ENCODE data around the gene WDR75. TPM values are rescaled to one million over a fixed set of nuclear protein-coding genes. Genes with fewer than 3 reads are reported as not detected.

Gene WDR75
- polyA plus RNA-seq, 1 donor = 41.2 TPM

DNA sequence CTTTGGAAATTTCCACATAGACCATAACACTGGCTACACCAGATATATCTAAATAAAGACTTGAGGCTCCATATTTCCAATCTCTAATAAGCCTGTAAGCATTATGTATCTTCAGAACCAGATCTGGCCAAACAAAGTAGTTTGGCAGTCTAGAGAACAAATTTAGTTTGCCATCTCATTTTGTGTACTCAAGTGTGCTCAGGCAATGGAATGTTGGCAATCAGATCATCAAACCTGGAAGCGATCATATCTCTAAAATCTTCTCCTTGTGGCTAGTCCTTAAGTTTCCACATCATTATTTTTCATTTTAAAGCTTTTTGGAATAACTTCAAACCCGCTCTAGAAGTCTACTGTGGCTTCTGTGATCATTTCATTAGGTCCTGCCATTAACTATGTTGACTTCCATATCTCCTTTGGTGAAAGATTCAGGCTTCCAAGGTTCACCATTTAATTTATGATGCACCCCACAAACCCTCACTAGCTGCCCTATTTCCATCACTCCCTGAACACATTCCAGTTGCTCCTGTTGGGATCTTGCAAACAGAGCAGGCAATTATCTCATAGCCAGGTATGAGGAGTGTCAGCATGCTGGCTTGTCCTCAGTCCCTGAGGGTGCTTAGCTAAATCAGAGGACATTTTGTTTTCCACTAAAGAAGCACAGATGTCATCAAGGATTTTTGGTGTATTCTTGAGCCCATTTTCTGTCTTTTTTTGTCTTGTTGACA, 46.2 kb downstream of the WDR75 start:
- 100% methylated on average over 2 of the region's 2 CpGs for WGBS (ENCODE audit: insufficient coverage, low lambda C conversion rate)
- no peak overlapping the region for H3K4me3 ChIP-seq (ENCODE audit: low read length)
- no peaks in the 10 kb centered on the region for H3K36me3 ChIP-seq (ENCODE audit: control insufficient read depth, insufficient read depth, low read length)
- no peaks in the 10 kb centered on the region for H3K9me3 ChIP-seq (ENCODE audit: control insufficient read depth, low read depth, low read length)
- no peaks in the 10 kb centered on the region for H3K27me3 ChIP-seq (ENCODE audit: control insufficient read depth, insufficient read depth, low read length)
- peaks cover 3% of the 10 kb centered on the region for H3K4me1 ChIP-seq (ENCODE audit: control insufficient read depth, insufficient read depth, low read length)
- no peak overlapping the region for H3K27ac ChIP-seq (ENCODE audit: low read length)
- no peak for DNase-seq

DNA sequence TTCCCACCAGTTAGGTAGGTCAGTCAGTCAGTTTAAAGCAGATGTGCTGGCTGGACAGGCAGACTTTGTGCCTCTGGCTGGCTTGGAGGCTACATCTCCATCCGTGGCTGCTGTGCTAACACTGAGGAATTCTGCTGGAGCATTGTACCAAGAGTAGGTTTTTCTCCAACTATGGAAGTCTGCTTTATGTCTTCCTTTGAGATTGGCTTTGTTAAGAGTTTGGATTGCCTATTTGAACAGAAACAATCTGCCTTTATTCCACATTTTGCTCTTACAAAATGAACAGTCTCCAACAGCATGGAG, 46.7 kb downstream of the WDR75 start:
- no peak overlapping the region for H3K4me3 ChIP-seq (ENCODE audit: low read length)
- H3K27me3 ChIP-seq (ENCODE audit: control insufficient read depth, insufficient read depth, low read length) = no peaks in the 10 kb centered on the region
- no peak for DNase-seq
- WGBS (ENCODE audit: insufficient coverage, low lambda C conversion rate) = no CpG with 5 or more reads among the region's 1 CpG
- no peak overlapping the region for H3K27ac ChIP-seq (ENCODE audit: low read length)
- no peaks in the 10 kb centered on the region for H3K36me3 ChIP-seq (ENCODE audit: control insufficient read depth, insufficient read depth, low read length)
- no peaks in the 10 kb centered on the region for H3K9me3 ChIP-seq (ENCODE audit: control insufficient read depth, low read depth, low read length)
- peaks cover 3% of the 10 kb centered on the region for H3K4me1 ChIP-seq (ENCODE audit: control insufficient read depth, insufficient read depth, low read length)

DNA sequence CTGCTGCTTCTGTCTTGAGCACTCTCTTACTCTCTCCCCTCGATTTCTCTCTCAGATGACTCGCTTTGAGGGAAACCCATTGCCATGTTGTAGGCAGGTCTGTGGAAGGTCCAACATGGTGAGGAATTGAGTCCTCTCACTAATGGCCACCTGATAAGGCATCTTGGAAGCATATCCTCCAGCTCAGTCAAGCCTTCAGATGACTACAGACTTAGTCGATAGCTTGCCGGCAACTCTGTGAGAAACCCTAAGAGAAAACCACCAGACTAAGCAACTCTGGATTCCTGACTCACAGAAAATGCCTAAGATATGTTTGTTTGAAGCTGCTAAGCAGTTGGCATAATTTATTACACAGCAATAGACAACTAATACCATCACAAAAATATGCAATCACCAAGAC, 51.2 kb downstream of the WDR75 start:
- H3K9me3 ChIP-seq (ENCODE audit: control insufficient read depth, low read depth, low read length) = no peaks in the 10 kb centered on the region
- no peaks in the 10 kb centered on the region for H3K27me3 ChIP-seq (ENCODE audit: control insufficient read depth, insufficient read depth, low read length)
- no peaks in the 10 kb centered on the region for H3K36me3 ChIP-seq (ENCODE audit: control insufficient read depth, insufficient read depth, low read length)
- H3K27ac ChIP-seq (ENCODE audit: low read length) = no peak overlapping the region
- no CpG with 5 or more reads among the region's 4 CpGs for WGBS (ENCODE audit: insufficient coverage, low lambda C conversion rate)
- no peaks in the 10 kb centered on the region for H3K4me1 ChIP-seq (ENCODE audit: control insufficient read depth, insufficient read depth, low read length)
- DNase-seq = no peak
- H3K4me3 ChIP-seq (ENCODE audit: low read length) = no peak overlapping the region

DNA sequence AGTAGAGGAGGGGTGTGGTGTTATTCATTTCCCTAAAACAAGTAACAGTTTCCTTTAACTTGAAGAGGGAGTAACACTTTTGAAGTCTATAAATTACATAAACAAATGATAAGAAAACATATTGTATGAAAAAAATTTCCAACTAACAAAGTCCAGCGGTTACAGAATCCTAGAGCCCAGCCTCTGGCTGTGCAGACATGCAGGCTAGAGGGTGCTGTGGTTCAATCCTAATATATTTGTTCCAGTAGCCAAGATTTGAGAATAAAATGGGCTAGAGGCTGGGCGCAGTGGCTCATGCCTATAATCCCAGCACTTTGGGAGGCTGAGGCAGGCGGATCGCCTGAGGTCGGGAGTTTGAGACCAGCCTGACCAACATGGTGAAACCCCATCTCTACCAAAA, 56.9 kb downstream of the WDR75 start:
- DNase-seq = peak in 1 of 2 donors; percentile 53
- Histone ChIP-seq H3K9me3 (ENCODE audit: control insufficient read depth, low read depth, low read length) (no peaks in the 10 kb centered on the region), H3K27ac (ENCODE audit: low read length) (no peak overlapping the region), H3K4me1 (ENCODE audit: control insufficient read depth, insufficient read depth, low read length) (no peaks in the 10 kb centered on the region), H3K36me3 (ENCODE audit: control insufficient read depth, insufficient read depth, low read length) (no peaks in the 10 kb centered on the region), H3K27me3 (ENCODE audit: control insufficient read depth, insufficient read depth, low read length) (no peaks in the 10 kb centered on the region), H3K4me3 (ENCODE audit: low read length) (no peak overlapping the region)
- no CpG with 5 or more reads among the region's 5 CpGs for WGBS (ENCODE audit: insufficient coverage, low lambda C conversion rate)

DNA sequence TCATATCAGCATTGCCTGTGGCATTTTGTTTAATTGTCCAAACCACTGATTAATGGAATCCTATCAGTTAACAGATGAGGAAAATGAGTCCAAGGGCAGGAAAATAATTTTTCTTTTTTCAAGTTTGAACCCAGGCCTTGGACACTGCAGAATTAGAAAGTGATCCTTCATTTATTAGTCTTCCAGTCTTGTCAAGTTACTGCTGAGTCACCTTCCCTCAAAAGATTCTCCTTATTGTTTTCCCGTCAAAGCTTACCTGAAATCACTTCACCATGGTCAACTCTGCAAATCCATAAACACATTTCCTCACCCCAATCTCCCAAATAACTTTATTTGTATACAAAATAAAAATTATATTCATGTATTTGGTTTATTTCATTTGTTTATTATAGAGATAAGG, 57.9 kb downstream of the WDR75 start:
- DNase-seq = no peak
- no peaks in the 10 kb centered on the region for H3K36me3 ChIP-seq (ENCODE audit: control insufficient read depth, insufficient read depth, low read length)
- H3K27me3 ChIP-seq (ENCODE audit: control insufficient read depth, insufficient read depth, low read length) = no peaks in the 10 kb centered on the region
- H3K4me1 ChIP-seq (ENCODE audit: control insufficient read depth, insufficient read depth, low read length) = no peaks in the 10 kb centered on the region
- no peak overlapping the region for H3K4me3 ChIP-seq (ENCODE audit: low read length)
- whole genome bisulfite sequencing (ENCODE audit: insufficient coverage, low lambda C conversion rate) = 100% methylated on average over 1 of the region's 1 CpG
- no peak overlapping the region for H3K27ac ChIP-seq (ENCODE audit: low read length)
- no peaks in the 10 kb centered on the region for H3K9me3 ChIP-seq (ENCODE audit: control insufficient read depth, low read depth, low read length)

DNA sequence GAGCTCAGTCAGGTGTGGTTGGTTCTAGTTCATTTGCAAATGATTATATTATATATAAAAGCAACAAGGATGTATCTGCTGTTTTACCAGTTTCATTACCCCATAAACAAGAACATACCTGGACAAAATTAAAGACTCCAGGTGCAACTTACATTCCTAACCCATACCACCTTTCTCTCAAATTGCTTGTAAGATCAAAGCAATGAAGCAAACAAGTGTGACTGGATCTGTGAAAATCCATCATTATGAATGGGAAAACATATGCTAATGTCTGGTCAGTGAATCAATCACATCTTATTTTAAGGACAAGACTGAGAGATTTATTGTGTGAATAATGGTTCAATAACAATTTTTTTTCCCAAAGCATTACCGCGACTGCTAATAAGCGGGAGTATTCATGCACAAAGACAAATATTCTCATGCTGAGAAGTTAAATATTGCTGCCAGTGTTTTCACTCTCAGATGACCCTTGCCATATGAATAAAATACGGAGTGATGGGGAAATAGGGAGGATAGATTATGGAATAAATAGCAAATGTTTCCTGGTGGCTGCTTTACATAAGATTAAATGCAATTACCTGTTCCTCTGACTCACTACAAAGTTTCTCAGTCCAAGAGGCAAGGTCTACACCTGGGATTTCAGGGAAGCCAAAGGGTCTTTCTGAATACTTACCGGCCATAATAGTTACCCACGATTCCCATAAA, 59.3 kb downstream of the WDR75 start:
- Histone ChIP-seq H3K9me3 (ENCODE audit: control insufficient read depth, low read depth, low read length) (no peaks in the 10 kb centered on the region), H3K27me3 (ENCODE audit: control insufficient read depth, insufficient read depth, low read length) (no peaks in the 10 kb centered on the region), H3K4me1 (ENCODE audit: control insufficient read depth, insufficient read depth, low read length) (peaks cover 3% of the 10 kb centered on the region), H3K27ac (ENCODE audit: low read length) (peak overlapping the region; percentile 1), H3K4me3 (ENCODE audit: low read length) (no peak overlapping the region), H3K36me3 (ENCODE audit: control insufficient read depth, insufficient read depth, low read length) (no peaks in the 10 kb centered on the region)
- peak; percentile 67 to 85 for DNase-seq
- WGBS (ENCODE audit: insufficient coverage, low lambda C conversion rate) = 60% methylated on average over 3 of the region's 6 CpGs

DNA sequence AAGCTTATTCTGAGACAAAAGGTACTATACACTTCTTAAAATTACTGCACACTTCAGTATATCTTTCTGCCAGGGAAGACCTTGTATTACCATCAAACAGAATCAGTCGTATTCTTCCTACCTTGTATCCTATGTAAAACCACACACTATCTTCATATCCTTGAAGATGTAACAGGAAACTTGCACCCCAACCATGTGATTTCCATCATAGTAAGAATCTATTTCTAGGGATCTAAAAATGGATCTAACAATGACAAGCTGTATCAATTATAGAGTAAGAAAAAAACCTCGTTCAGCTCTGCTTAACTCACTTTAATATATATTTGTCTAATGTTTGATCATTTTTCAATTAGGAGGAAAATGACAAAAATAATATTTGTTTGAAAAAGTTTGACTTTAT, 60.2 kb downstream of the WDR75 start:
- Histone ChIP-seq H3K4me1 (ENCODE audit: control insufficient read depth, insufficient read depth, low read length) (peaks cover 11% of the 10 kb centered on the region), H3K27me3 (ENCODE audit: control insufficient read depth, insufficient read depth, low read length) (no peaks in the 10 kb centered on the region), H3K4me3 (ENCODE audit: low read length) (no peak overlapping the region), H3K9me3 (ENCODE audit: control insufficient read depth, low read depth, low read length) (no peaks in the 10 kb centered on the region), H3K27ac (ENCODE audit: low read length) (peak overlapping the region; percentile 1), H3K36me3 (ENCODE audit: control insufficient read depth, insufficient read depth, low read length) (no peaks in the 10 kb centered on the region)
- WGBS (ENCODE audit: insufficient coverage, low lambda C conversion rate) = 100% methylated on average over 1 of the region's 2 CpGs
- no peak for DNase-seq

DNA sequence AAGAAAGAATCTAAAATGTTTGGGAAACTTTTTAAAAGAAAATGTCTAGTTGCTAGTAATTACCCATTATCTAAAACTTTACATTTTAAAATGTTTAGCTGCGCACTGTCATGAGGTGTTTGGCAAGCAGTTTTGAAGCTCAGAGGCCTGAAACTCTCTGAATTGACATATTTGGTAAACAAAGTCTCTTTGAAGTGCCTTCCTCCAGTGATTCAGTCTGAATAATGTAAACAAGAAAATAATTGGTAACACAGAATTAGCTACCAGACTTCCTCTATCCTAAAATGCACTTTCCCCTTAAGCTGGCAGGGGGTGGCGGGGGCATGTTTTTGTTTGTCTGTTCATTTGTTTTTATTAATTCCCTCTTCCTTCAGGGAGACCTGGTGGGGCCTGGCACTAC, 61.4 kb downstream of the WDR75 start:
- Histone ChIP-seq H3K27me3 (ENCODE audit: control insufficient read depth, insufficient read depth, low read length) (no peaks in the 10 kb centered on the region), H3K4me3 (ENCODE audit: low read length) (no peak overlapping the region), H3K9me3 (ENCODE audit: control insufficient read depth, low read depth, low read length) (no peaks in the 10 kb centered on the region), H3K4me1 (ENCODE audit: control insufficient read depth, insufficient read depth, low read length) (peaks cover 16% of the 10 kb centered on the region), H3K27ac (ENCODE audit: low read length) (no peak overlapping the region), H3K36me3 (ENCODE audit: control insufficient read depth, insufficient read depth, low read length) (no peaks in the 10 kb centered on the region)
- DNase-seq = no peak
- 100% methylated on average over 1 of the region's 2 CpGs for WGBS (ENCODE audit: insufficient coverage, low lambda C conversion rate)

DNA sequence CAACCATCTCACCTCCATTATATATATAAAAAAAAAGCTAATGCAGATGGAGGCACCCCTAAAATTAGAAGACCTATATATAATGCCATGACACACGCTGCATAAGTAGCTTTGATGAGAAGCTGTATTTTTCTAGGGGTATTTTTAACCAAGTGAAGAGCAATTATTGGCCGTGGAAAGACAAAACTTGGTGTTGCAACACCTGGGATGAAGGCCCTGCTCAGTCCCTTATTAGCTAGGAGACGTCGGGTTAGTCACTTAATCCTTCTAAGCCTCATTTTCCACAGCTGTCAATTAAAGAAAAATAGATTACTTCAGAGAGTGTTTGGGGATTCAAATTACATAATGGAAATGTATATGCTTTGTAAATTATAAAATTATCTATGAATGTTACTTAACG, 63.0 kb downstream of the WDR75 start:
- Histone ChIP-seq H3K4me3 (ENCODE audit: low read length) (no peak overlapping the region), H3K9me3 (ENCODE audit: control insufficient read depth, low read depth, low read length) (no peaks in the 10 kb centered on the region), H3K27me3 (ENCODE audit: control insufficient read depth, insufficient read depth, low read length) (no peaks in the 10 kb centered on the region), H3K27ac (ENCODE audit: low read length) (no peak overlapping the region), H3K4me1 (ENCODE audit: control insufficient read depth, insufficient read depth, low read length) (peaks cover 16% of the 10 kb centered on the region), H3K36me3 (ENCODE audit: control insufficient read depth, insufficient read depth, low read length) (no peaks in the 10 kb centered on the region)
- DNase-seq = no peak
- WGBS (ENCODE audit: insufficient coverage, low lambda C conversion rate) = 63% methylated on average over 3 of the region's 5 CpGs

DNA sequence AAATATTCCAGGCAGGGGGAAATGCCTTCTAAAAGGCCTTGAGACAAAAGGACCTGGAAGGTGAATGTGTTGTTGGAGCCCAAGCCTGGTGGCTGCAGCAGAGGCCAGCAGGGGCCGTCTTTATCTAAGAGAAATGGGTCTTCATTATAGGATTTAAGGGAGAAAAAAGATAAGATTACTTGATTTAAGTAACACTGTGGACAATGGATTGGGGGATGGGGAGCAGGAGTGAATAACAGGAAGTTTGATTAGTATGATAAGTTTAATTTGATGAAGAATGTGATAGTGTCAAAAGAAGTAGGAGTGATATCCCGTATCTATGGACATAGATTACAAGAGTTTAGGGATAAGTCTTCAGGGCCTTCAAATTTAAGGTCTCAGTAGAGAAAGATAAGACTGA, 64.2 kb downstream of the WDR75 start:
- H3K27ac ChIP-seq (ENCODE audit: low read length) = peak overlapping the region; percentile 82
- peaks cover 16% of the 10 kb centered on the region for H3K4me1 ChIP-seq (ENCODE audit: control insufficient read depth, insufficient read depth, low read length)
- 92% methylated on average over 2 of the region's 2 CpGs for WGBS (ENCODE audit: insufficient coverage, low lambda C conversion rate)

DNA sequence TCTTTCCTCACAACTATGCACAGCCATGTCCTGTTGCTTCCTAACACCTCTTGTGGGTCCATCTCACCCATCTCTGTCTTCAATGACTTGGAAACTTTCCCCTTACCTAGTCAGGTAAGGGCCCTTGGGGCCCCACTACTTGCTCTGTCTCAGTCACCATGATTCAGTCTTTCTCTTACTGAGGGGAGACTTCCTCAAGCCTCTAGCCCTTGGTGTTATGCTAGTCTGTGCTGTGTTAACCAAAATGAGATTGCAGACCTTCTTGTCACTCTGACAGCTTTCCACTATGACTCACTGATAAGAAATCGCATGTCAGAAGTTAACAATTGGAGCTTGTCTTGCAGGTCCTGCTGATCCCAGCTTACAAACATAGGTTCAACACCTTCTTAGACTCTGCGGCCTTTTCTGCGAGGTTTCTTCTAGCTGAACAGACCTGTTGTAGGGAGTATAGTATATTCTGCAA, 65.3 kb downstream of the WDR75 start:
- H3K36me3 ChIP-seq (ENCODE audit: control insufficient read depth, insufficient read depth, low read length) = no peaks in the 10 kb centered on the region
- peak; percentile 77 to 90 for DNase-seq
- no peaks in the 10 kb centered on the region for H3K27me3 ChIP-seq (ENCODE audit: control insufficient read depth, insufficient read depth, low read length)
- WGBS (ENCODE audit: insufficient coverage, low lambda C conversion rate) = 17% methylated on average over 1 of the region's 3 CpGs
- H3K4me3 ChIP-seq (ENCODE audit: low read length) = no peak overlapping the region
- H3K9me3 ChIP-seq (ENCODE audit: control insufficient read depth, low read depth, low read length) = no peaks in the 10 kb centered on the region
- peak overlapping the region; percentile 82 for H3K27ac ChIP-seq (ENCODE audit: low read length)
- peaks cover 16% of the 10 kb centered on the region for H3K4me1 ChIP-seq (ENCODE audit: control insufficient read depth, insufficient read depth, low read length)

More for the DNA sequence above, 64.2 kb downstream of the WDR75 start:
- no peaks in the 10 kb centered on the region for H3K36me3 ChIP-seq (ENCODE audit: control insufficient read depth, insufficient read depth, low read length)
- H3K4me3 ChIP-seq (ENCODE audit: low read length) = no peak overlapping the region
- H3K27me3 ChIP-seq (ENCODE audit: control insufficient read depth, insufficient read depth, low read length) = no peaks in the 10 kb centered on the region
- no peak for DNase-seq
- no peaks in the 10 kb centered on the region for H3K9me3 ChIP-seq (ENCODE audit: control insufficient read depth, low read depth, low read length)

Data from large intestine (tissue), 3 donors.